DOHH2 (cell line): Measurements from ENCODE around the gene CHCHD3.

ENCODE experiments used
- CTCF ChIP-seq: fragments of 200-600 bp; sonication (generic); IDR thresholded peaks from one replicate; pipeline ENCODE4 v1.5.1; 2014; ENCODE audit warnings: antibody characterized with exemption, mild to moderate bottlenecking, low read depth, low read length; ENCODE audit not compliant: poor library complexity, severe bottlenecking
- EZH2phosphoT487 ChIP-seq: fragments of 200-600 bp; sonication (generic); IDR thresholded peaks from 2 replicates; pipeline ENCODE4 v1.6.1; 2017; ENCODE audit warnings: borderline replicate concordance, mild to moderate bottlenecking, antibody characterized with exemption, low read length, moderate library complexity, mixed read lengths

GRCh38 chr7:132819648-132820047, 262.2 kb downstream of the CHCHD3 start:
- TF ChIP-seq CTCF (no peak), EZH2phosphoT487 (no peak)
